HG02943 (cell line): Measurements from ENCODE around the gene TPM3.
"Not testable (repeated sequence)": the region's sequence is repeated elsewhere in the genome, so short reads cannot be mapped to it uniquely, and the experiment has no call there.

ENCODE experiments used
- ATAC-seq: cut with Tn5 transposase; IDR thresholded peaks from one replicate; pipeline ENCODE4 v1.9.1; 2021; ENCODE audit warnings: mild to moderate bottlenecking, low read depth, moderate library complexity; ENCODE audit not compliant: unreplicated experiment

Gene TPM3

DNA sequence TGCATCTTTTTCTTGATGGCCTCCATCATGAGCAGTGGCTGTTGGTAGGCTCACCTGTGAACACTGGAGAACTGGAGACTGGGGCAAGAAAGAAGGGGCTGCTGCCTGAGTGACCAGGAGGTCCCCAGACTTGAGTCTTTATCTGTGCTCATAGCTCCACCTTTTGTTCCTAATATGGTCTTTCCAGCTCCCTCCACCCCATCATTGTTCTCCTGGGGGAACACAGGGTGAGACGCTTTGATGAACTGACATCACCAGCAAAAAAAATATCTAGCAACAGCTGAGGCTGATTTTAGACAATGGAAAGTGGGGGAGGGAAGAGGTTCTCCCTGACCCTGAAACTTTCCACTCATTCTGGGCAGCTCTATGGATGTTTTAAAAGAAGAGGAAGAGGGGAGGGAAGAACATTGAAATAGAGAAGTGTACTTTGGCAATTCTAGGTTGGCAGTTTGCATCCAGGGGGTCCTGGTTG is at the start of gene TPM3:
Gene TPM3 (minus strand): TSS at position 111 of the 472 bp plus-strand sequence. CDS start 82 bp downstream, at position 29.
- ATAC-seq: no peak

DNA sequence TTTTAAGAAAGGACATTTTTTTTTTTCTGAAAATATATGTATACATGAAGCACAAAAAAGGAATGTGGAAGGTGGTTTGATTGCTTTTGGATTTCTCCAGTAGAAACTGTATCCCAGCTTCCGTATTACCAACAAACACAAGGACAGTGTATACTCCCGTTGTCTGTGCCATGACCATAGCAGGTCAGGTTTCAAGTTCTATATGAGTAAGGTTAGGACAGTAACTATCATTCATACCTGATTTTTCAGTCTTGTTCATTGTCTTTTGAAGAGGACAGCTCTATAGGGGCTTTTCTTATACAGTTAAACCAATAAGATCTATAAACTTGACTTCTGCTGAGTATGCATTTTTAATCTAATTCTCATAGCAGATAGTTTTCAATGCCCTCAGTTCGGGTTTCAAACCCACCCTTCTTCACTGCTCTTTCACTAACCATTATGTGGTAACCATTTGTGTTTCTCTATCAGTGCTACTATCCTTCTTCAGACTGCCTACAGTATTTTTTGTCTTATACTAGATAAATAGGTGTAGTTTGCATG is 48.5 kb upstream of the TPM3 start:
- no peak for ATAC-seq

DNA sequence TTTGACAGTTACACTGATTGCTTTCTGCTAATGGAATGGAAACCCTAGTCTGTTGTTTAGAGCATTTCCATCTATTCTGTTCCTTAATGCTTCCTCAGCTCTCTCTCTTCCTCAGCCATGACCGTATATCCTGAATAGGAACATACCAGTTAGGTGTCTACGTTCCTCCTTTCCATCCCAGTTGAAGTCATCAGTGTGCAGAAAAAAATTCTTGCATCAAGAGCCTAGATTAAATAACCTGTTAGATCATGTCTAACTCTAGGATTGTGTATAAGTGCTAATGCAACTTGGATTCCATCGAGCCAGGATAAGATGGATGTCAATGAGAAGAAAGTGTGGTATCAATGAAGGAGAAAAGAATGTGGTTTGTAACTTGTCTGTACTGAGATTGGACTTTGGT is 47.6 kb upstream of the TPM3 start:
- no peak for ATAC-seq

- no peak for ATAC-seq
Measured at GRCh38 chr1:154237880-154238506, 46.1 kb upstream of the TPM3 start.

GRCh38 chr1:154237435-154237834 is 45.5 kb upstream of the TPM3 start:
- ATAC-seq: no peak

DNA sequence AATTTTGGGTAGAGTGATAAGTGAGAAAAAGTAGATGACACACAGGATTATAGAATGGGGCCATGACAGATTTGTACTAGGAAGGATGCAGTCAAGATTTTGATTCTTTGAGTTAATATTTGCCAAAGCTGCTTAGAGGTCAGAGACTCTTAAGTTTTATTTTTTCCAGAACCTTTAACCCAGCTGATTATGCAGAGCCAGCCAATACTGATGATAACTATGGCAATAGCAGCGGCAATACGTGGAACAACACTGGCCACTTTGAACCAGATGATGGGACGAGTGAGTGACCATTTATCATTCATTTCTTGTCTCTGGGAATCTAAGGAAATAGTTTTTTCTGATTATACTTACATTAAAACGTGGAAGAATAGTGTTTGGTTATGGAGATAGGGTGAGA is 45.0 kb upstream of the TPM3 start:
- ATAC-seq: no peak

- ATAC-seq: not testable (repeated sequence)
Measured at GRCh38 chr1:154233127-154233526, 41.2 kb upstream of the TPM3 start.

DNA sequence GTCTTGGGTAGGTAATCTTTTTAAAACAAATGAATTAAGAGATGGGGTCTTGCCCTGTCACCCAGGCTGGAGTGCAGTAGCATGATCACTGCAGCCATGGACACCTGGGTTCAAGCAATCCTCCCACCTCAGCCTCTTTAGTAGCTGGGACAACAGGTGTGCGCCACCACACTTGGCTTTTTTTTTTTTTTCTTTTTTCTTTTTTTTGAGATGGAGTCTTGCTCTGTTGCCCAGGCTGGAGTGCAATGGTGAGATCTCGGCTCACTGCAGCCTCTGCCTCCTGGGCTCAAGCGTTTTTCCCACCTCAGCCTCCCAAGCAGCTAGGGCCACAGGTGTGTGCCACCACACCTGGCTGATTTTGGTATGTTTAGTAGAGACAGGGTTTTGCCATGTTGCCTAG is 39.2 kb upstream of the TPM3 start:
- ATAC-seq: not testable (repeated sequence)

DNA sequence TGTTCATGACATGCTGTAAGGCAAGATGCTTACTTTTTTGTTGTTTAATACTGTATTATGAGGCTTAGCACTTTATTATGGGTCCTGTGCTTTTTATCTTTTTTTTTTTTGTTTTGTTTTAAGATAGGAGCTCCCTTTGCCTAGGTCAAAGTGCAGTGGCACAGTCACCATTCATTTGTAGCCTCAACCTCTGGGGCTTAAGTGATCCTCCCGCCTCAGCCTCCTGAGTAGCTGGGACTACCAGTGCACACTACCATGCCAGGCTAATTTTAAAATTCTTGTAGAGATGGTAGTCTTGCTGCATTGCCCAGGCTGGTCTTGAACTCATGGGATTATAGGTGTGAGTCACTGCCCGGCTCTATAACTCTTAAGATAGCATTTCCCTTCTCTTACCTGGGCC is 33.5 kb upstream of the TPM3 start:
- no peak for ATAC-seq

- ATAC-seq: no peak
Measured at GRCh38 chr1:154223621-154224020, 31.7 kb upstream of the TPM3 start.

DNA sequence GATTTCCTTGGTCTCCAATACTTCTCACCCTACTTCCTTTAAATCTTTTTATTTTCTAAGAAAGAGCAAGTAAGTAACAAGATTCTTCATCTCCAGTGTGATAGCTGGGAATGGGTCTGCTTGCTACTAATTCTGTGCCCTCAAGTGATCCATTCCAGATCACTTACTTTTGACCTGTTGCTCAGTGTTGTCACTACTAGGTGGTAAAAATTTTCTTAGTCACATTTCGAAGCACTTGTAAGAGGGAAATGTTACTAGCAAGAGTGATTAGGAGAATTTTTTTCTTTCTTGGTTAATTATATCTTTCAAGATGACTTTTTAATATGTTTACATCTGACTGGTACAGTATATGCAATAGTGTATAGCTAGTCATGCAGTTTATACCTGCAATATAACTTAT is 31.0 kb upstream of the TPM3 start:
- ATAC-seq: no peak

DNA sequence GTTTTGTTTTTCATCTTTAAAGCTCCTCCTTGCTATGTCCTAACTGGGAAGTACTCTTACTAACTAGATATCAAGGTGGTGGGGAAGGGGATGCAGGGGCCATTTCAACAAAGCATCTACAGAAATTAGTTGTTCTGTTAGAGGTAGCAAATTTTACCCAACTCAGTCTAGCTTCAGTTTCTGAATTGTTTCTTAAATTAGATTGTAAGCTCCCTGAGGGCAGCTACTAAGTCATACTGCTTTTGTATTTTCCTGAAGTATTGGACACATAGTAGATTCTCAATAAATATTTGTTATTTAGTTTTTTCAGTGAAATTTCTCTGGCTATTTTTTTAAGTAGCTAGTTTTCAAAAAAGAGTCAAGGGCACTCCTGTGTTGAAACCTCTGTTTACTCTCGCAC is 30.6 kb upstream of the TPM3 start:
- no peak for ATAC-seq

DNA sequence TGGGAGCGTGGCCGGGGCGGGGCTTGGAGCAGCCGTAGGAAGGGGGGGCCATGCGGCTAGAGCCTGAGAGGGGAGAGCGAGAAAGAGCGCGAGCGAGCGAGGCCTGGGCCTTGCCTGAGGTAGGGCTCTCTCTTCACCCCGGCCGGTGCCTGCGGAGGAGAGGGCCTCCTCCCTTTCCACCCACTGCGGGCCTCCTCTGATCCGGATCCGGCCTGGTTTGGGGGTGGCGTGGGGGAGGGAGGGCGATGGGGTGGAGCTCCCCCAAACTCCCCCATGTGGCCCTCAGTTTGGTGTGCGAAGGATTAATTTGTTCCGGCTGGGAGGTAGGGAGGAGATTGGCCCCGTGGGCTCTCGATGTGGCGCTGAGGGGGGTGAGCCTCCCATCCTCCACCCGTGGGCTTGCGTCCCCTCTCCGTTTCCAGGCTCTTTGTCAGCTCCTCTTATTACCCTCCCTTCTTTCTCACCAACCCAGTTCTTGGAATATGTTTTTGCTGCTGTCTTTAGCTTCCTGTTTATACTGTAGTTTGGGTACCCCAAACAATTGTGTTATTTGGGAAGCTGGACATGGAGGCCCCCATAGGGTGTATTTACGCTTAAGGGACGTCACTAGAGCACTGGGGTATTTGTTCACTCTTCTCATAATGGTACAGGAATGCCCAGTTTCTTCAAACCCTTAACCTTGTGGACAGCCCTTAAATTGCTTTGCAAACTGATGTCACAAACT is 29.5 kb upstream of the TPM3 start:
- ATAC-seq: peak; percentile 19

GRCh38 chr1:154220970-154221277 is 29.0 kb upstream of the TPM3 start:
- no peak for ATAC-seq

GRCh38 chr1:154220071-154220969 is 28.4 kb upstream of the TPM3 start, which contains the start of gene UBAP2L:
Gene UBAP2L, plus strand, starts transcription at chr1:154220955. Its CDS starts 4,169 bp downstream, at chr1:154225124.
- ATAC-seq: peak; percentile 94

- no peak for ATAC-seq
Measured at GRCh38 chr1:154219541-154219940, 27.6 kb upstream of the TPM3 start.

GRCh38 chr1:154218545-154218944 is 26.6 kb upstream of the TPM3 start:
- ATAC-seq: no peak

- ATAC-seq: no peak
Measured at GRCh38 chr1:154213274-154213673, 21.4 kb upstream of the TPM3 start.

- ATAC-seq: no peak
Measured at GRCh38 chr1:154212083-154212482, 20.2 kb upstream of the TPM3 start.

- ATAC-seq: no peak
Measured at GRCh38 chr1:154208677-154209388, 16.9 kb upstream of the TPM3 start.
